Measurements from ENCODE around the gene CD58.

CD58 gene

DNA sequence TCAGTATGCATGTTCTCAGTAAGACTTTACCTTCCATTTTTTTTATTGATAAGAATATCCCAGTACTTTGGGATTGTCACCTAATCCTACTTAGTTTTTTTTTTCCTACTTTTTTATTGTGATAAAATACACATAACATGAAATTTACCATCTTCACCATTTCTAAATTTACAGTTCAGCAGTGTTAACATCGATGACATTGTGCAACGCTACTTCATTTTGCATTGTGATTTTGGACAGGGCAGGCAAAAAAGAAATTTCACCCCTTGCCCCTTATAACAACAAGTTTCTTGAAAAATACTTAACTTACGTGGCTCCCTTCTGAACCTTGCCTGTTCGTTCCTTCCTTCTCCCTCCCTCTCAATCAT is 105.4 kb downstream of the CD58 start:
- DNase-seq, result no peak

All from left hindlimb (tissue), 1 donor.